ENCODE measurements around the gene IL1B.

- TF ChIP-seq CTCF (IDR thresholded peaks at IDR 0.05; ENCODE audit: poor library complexity) (no peak), EZH2phosphoT487 (IDR thresholded peaks at IDR 0.05; ENCODE audit: low read depth, severe bottlenecking, unreplicated experiment) (no peak), EZH2 (IDR thresholded peaks at IDR 0.05; ENCODE audit: borderline replicate concordance) (no peak)
Observed at GRCh38 chr2:112830682-112831512, 5.7 kb downstream of the IL1B start.
